GM19438 (cell line): ENCODE results near the gene RAB1A.
"Not testable (repeated sequence)": the region's sequence is repeated elsewhere in the genome, so short reads cannot be mapped to it uniquely, and the experiment has no call there.

Experiments used
- ATAC-seq: cut with Tn5 transposase; IDR thresholded peaks from one replicate; pipeline ENCODE4 v1.9.1; 2021; ENCODE audit warnings: low read depth; ENCODE audit not compliant: unreplicated experiment

RAB1A gene

DNA sequence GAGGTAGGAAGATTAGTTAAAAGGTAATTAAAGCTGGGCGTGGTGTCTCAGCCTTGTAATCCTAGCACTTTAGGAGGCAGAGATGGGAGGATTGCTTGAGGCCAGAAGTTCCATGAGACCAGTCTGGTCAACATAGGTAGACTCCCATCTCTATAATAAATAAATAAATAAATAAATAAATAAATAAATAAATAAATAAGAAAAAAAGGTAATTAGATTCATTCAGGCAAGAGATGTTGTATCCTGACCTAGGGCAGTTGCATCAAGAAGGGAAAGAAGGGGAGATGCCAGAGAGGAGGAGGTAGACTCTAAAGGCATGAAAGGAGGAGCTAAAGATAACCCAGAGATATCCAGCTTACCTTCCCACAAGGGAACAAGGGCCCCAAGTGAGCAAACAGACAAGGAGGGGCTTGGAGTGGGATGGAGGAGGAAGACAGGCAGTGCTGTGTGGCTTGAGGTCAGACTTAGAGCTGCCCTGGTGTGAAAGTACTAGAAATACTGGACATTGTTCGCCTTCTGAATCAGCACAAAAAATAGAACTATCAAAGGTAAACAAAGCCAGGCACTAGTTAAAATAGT, 7.4 kb upstream of the RAB1A start:
- no peak for ATAC-seq

DNA sequence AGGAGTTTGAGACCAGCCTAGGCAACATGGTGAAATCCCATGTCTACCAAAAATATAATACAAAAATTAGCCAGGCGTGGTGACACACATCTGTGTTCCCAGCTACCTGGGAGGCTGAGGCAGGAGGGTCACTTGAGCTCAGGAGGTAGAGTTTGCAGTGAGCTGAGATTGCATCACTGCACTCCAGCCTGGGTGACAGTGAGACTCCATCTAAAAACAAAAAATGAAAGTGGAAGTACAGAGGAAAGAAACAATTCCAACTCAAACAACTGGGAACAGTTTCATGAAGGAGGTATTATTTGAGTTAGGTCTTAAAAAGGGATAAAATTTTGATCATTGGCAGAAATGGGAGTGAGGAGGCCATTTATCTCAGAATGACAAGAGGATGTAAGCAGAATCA, 6.3 kb upstream of the RAB1A start:
- ATAC-seq: no peak

DNA sequence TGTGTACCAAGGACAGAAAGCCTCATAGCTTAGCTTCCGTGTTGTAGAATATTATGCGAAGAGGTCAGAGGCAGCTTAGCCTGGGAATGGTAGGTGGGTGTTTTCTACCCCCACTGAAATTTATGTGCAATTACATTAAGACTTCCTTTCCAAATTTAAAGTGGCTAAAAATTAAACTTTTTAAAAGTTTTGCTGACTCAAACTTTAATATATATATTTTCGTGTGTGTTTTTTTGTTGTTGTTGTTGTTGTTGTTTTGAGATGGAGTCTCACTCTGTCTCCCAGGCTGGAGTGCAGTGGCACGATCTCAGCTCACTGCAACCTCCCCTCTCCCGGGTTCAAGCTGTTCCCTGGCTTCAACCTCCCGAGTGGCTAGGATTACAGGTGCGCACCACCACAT, 4.3 kb upstream of the RAB1A start:
- ATAC-seq: no peak

DNA sequence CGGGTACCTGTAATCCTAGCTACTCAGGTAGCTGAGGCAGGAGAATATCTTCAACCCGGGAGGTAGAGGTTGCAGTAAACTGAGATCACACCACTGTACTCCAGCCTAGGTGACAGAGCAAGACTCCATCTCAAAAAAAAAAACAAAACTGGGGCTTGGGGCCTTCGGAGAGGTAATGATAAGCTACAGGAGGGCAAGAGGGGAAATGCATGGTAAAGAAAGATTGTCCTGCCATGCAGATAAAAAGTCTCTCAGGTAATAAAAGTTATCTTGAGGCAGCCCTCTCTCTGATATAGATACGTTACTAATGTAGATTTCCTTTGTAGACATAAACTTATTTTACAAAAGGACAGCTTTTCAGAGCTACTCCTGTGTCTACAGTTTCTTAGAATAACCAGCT, 3.7 kb upstream of the RAB1A start:
- ATAC-seq: no peak

DNA sequence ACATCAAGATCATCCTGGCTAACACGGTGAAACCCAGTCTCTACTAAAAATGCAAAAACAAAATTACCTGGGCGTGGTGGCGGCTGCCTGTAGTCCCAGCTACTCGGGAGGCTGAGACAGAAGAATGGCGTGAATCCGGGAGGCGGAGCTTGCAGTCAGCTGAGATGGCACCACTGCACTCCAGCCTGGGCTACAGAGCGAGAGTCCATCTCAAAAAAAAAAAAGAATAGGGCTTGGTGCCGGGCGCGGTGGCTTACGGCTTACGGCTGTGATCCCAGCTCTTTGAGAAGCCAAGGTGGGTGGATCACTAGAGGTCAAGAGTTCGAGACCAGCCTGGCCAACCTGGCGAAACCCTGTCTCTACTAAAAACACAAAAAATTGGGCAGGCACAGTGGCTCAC, 3.0 kb upstream of the RAB1A start:
- not testable (repeated sequence) for ATAC-seq

DNA sequence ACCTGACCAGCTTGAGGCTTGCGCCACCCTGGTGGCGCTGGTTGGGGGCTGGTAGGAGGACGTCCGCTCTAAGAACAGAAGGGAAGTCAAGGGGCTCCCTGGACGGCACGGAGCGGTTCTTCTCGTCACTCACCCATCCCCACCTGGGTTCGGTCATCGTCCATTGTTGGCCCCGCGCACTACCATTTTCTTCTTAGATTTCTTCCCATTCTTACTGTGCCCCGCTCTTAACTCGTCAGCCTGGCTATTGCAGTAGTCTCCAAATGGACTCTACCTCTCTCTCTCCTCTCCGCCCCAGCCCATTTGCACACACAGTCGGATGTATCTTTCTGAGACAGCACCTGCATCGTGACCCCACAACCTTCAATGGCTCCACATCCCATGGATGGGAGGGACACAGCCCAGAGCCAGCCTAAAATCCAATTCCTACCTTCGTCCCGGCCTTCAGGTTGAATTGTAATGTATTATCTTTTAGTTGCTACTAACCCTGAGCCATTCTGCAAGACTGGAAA, 814 bp upstream of the RAB1A start:
- ATAC-seq: peak; percentile 40

DNA sequence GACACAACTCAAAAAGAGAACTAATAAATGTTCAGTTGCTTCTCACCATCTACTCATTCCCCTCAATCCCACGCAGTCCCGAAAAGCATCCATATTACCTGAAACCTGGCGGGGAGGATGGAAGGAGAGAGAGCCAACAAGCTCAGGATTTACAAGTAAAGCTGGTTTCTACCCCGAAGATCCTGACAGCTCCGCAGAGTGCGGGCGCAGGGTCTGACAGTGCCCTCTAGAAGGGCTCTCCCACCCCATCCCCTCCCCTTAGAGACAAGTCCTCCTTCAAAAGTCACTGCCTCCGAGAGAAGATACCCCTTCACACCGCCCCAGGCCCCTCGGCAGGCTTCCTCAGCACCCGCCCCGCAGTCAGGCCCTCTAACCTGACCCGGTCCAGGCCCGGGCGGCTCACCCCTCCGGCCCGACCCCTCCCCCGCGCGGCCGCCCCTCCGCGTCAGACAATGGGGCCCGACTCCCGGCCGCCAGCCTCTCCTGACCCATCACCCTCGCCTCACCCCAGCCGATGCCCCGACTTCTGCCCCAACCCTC, 550 bp downstream of the RAB1A start:
- no peak for ATAC-seq

DNA sequence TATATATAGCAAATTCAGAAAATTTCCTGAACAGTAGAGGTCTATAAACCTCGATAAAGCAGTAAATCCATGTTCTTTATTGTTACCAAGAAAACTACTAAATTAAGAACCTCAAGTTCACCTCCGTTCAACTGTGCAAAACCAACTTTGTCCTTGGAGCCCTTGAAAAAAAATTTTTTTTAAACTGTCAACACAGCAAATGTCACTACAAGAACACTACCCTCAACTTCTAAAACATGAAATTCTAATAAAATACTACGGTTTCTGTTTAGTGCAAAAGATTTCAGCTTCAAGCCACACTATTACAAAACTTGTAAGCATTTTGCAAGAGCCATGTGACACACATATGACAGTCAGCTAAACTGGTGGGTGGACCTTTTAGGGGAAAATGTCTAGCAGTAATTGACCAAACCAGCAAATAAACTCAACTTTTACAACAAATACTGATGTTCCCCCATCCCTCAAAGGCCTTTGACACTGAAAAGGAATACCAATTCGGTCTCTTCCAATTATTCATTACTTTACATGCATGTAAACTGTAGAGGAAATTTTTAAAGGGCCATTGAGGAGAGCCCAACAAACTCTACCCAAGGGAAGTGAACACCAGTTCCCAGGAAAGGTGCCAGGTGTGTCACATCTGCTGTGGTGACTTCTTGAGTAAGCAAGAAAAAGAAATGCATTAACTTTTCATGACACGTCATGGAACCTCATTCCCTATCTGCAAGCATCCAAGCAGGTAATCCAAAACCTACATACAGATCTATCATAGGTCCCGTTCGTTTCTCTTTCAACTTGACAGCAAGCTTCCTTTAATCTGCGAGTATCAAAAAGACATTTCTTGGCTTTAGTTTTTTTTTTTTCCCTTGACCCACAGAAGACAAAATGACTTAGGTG, 1.4 kb downstream of the RAB1A start:
- ATAC-seq: no peak

DNA sequence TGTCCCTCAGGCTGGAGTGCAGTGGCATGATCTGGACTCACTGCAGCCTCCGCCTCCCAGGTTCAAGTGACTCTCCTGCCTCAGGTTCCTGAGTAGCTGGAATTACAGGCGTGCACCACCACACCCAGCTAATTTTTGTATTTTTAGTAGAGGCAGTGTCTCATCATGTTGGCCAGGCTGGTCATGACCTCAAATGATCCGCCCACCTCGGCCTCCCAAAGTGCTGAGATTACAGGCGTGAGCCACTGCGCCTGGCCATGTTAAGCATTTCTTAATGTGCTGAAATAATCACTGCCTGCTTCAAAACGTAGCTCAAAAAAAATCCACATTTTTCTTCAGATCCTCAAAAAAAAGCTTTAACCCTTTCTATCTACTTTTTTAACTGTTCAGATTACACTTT, 4.4 kb downstream of the RAB1A start:
- ATAC-seq: not testable (repeated sequence)

DNA sequence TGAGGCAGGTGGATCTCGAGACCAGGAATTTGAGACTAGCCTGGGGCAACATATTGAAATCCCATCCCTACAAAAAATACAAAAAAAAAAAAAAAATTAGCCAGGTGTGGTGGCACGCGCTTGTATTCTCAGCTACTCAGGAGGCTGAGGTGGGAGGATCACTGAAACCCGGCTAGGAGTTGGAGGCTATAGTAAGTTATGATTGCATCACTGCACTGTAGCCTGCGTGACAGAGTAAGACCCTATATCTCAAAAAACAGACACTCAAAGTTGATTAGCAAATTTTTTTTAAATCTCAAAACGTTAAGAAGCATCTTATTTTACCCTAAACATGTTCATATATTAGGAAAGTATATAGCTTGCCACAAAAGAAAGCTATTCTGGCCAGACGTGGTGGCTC, 7.6 kb downstream of the RAB1A start:
- ATAC-seq: no peak

DNA sequence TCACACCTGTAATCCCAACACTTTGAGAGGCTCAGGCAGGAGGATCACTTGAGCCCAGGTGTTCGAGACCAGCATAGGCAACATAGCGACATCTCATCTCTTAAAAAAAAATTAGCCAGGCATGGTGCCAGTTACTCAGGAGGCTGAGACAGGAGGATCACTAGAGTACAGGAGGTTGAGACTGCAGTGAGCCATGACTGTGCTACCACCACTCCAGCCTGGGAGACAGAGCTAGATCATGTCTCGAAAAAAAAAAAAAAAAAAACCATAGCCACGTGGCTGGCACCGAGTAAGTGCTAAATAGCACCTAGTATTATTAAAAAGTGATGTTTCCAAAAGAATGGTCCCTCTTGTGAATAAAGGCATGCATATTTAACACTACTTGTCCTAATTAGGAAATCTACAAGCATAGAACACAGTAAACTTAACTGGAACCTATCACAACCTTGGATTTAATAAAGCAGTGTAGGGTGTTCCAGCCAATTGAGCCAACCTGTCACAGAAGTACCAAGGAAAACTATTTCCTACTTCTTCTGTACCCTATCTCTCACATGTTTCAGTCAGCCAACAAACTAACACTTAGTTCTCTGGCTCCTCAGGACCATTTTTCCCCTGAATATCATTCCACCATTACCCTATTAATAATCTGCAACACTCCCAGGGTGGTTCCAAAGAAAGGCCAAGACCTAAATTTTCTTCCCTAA, 8.8 kb downstream of the RAB1A start:
- ATAC-seq: no peak

DNA sequence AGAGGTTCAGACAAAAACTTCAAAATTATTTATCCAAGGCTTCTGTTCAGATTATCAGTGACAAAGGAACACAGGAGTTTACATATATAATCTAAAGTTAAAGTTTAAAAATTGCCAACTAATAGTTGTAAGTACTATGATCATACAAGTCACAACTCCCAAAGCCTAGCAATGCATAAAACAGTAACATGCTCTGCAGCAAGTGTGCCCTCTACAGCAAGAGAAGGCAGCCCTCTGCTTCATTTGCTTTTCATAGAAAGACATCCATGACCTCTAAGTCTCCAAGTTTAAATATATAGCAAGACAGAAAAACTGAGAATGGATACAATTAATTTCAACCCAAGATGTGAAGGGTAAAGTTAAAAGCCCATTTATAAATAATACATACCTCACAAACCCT, 13.3 kb downstream of the RAB1A start:
- no peak for ATAC-seq

DNA sequence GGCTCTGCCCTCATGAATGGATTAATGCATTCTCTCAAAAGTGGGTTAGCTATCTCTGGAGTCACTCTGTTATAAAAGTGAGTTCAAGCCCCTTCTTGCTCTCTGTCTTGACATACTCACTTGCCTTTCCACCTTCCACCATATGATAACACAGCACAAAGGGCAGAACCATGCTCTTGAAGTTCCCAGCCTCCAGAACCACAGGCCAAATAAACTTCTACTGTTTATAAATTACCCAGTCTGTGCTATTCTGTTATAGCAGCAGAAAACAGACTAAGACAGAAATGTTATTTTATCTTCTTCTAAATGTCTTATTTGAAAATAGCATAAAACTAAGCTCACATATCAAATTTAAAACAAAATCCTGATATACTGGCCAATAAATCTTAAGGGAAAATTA, 15.0 kb downstream of the RAB1A start:
- no peak for ATAC-seq

DNA sequence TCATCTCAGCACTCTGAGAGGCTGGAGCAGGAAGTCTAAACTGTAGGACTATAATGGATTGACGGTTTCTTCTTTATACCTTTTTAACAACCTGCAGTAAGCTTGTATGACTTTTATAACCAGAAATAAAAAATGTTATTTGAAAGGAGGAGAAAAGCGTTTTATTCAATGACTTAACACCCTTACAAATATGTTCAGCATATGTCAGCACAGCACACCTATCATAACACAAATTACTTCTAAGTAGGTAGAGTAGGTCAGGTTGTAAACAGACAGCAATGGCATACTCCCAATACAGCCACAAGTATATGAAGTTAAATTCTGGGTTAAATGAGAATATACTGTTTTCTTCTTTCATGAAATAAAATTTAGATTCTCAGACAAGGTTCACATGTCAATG, 16.1 kb downstream of the RAB1A start:
- ATAC-seq: no peak

DNA sequence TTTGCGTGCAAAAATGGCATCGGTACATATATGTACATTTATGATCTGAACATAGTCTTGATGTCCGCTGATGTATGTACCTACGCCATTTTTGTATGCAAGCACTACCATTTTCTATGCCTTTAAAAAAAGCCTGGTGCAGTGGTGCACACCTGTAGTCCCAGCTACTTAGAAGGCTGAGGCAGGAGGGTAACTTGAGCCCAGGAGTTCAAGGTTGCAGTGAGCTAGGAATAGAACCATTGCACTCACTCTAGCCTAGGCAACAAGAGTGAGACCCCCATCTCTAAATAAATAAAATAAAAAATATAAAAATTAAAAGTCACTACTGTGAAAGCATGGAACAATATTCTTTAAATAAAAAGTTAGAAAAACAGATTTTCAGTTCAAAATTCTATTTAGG, 16.7 kb downstream of the RAB1A start:
- no peak for ATAC-seq

DNA sequence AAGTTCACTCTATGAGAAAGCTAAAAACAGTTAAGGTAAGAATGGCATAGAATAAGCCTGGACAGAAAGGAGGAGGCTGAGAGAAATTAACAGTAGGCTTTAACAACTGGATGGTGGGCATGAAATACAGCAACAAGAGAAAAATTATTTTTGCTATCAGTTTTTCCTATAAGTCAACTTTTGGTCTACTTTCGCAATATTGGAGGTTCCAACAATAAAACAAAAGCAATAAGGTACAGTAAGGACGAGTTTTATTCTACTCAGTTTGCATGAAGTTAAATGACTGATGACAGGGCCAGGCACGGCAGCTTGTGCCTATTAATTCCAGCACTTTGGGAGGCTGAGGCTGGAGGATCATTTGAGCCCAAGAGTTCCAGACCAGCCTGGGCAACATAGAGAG, 17.3 kb downstream of the RAB1A start:
- ATAC-seq: no peak

DNA sequence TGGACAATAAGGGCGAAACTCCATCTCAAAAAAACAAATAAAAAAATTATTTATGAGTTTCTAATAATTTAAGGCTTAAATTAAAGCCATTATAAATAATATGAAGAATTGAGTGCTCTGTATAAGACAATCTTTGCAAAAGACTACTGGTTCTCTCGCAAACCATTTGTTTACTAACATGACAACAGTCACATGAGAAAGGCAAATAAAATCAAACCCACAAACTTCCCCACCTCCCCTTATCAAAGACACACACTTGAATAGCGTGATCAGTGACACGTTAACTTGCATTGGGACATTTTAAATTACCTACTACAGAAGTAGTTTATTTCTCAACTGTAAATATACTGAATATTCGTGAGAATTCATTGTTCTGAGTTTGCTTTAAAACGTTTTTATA, 21.1 kb downstream of the RAB1A start:
- ATAC-seq: no peak

DNA sequence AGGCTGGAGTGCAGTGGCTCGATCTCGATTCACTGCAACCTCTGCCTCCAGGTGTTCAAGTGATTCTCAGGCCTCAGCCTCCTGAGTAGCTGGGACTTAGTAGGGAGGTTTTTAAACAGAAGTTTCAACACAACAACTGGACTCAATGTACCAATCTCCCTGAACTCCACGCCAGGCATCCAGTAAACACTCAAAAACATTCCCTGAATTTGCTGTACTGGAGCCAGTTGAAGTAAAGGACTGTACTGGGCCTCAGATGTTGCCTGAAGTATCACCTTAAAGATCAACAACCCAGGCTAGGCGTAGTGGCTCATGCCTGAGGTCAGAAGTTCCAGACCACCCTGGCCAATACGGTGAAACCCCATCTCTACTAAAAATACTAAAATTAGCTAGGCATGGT, 22.4 kb downstream of the RAB1A start:
- no peak for ATAC-seq

DNA sequence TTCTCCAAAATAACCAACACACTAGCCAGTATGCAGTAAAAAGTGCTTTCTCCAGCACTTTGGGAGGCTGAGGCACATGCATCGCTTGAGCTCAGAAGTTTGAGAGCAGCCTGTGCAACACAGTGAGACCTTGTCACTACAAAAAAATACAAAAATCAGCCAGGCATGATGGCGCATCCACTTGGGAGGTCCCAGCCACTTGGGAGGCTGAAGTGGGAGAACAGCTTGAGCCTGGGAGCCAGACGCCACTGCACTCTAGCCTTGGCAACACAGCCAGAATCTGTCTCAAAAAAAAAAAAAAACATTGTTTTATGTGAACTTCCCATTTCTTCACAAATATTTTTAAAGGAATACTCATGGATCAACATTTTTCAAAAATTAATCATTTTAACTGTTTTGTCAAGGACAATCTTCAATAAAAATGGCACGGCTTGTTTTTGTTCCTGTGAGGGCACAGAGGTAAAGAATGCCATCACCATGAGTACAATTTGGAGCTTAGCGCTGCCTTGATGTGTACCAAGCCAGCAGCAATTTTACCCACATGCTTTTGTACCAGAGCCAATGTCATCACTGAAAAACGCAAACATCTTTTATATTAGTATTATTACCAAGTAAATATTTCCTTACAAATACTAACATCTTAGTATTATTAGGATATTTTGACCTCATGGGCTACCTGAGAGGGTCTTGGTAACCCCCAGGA, 26.7 kb downstream of the RAB1A start:
- no peak for ATAC-seq

DNA sequence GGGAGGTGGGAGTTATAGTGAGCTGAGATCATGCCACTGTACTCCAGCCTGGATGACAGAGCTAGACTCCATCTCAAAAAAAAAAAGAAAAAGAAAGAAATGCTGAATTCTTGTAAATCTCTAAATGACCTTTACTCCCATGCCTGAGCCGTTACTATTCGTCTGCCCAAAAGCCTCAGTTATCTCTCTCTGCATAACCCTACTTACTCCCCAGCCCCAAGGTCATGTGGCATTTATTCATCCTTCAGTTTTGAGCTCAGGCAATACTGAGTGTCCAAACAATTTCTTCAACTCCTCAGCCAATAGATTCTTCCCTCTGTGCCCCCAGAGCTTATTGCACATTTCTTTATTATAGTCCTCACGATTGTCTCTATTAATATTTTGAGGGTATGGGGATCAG, 28.8 kb downstream of the RAB1A start:
- ATAC-seq: no peak

DNA sequence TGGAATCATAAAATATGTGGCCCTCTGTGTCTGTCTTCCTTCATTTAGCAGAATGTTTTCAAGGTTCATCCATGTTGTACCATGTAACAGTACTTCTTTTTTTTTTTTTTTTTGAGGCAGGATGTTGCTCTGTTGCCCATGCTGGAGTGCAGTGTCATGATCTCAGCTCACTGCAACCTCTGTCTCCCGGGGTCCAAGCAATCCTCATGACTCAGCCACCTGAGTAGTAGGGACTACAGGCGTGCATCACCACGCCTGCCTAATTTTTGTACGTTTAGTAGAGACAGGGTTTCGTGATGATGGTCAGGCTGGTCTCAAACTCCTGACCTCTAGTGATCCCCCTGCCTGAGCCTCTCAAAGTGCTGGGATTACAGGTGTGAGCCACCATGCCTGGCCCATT, 31.2 kb downstream of the RAB1A start:
- ATAC-seq: no peak
